HG02981 (cell line): Measurements from ENCODE around the gene CHD1L.
"Not testable (repeated sequence)": the region's sequence is repeated elsewhere in the genome, so short reads cannot be mapped to it uniquely, and the experiment has no call there.

Experiments
- ATAC-seq: cut with Tn5 transposase; IDR thresholded peaks from one replicate; pipeline ENCODE4 v1.9.1; 2021; ENCODE audit warnings: mild to moderate bottlenecking, moderate library complexity; ENCODE audit not compliant: unreplicated experiment

CHD1L gene

DNA sequence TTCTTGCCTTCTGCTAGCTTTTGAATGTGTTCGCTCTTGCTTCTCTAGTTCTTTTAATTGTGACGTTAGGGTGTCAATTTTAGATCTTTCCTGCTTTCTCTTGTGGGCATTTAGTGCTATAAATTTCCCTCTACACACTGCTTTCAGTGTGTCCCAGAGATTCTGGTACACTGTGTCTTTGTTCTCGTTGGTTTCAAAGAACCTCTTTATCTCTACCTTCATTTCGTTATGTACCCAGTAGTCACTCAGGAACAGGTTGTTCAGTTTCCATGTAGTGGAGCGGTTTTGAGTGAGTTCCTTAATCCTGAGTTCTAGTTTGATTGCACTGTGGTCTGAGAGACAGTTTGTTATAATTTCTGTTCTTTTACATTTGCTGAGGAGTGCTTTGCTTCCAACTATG, 11.5 kb upstream of the CHD1L start:
- not testable (repeated sequence) for ATAC-seq

GRCh38 chr1:147233903-147234302, 8.6 kb upstream of the CHD1L start:
- not testable (repeated sequence) for ATAC-seq

DNA sequence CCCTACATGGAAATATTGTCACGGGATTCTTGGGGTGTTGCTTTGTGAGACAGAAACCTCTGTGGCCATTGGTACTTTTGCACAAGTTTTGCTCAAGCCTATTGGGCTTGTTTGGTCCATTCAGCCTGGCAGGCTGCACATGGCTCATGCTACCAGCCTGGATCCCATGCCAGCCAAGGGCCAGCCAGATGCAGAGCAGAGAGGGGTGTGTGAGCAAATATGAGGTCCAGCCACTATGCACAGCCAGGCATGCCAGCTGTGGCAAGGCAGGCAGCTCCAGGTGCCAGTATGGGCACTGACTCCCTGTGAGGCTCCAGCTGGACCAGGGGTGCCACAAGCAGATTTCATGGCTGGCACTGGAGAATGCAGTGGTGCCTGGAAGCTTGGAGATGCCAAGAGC, 6.7 kb upstream of the CHD1L start:
- ATAC-seq, result no peak

GRCh38 chr1:147236448-147236847, 6.0 kb upstream of the CHD1L start:
- ATAC-seq, result no peak

GRCh38 chr1:147236959-147237791, 5.3 kb upstream of the CHD1L start:
- no peak for ATAC-seq

DNA sequence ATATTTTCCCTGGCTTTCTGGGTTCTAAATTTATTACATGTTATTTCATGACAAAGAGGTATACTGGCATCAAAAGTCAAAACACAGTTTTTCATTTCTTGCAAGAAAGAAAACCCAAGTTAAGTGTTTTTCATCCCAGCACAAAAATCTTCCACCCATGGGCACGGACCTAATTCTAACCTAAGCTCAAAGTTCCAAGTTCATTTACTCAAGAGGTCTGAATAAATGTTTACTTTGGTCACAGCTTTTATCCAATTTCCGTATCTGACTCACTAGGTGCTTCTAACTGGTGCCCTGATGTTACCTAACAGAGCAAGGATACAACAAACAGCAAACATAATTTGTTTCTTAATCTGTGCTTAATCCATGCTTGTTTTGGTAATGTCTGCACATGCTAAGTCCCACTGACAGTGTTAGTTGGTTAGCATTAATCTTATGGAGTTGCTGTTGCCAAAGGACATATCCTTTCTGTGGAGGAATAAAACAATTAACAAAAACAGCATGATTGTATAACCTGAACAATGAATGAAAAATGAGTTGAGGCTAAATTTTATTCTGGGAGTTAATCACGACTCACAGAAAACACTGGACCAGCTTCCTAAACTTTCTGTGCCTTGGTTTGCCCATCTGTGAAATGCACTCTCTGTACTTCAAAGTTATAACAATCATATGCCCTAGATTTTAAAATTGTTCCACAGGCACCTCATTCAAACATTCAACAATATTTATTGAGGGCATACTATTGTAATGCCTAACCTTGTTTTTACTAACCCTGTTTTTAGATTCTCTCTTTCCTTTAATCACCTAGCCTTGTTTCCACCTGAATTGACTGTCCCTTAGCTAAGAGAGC, 4.2 kb upstream of the CHD1L start:
- ATAC-seq, result no peak

- no peak for ATAC-seq
These were observed 3.3 kb upstream of the CHD1L start for GRCh38 chr1:147238925-147239820.

DNA sequence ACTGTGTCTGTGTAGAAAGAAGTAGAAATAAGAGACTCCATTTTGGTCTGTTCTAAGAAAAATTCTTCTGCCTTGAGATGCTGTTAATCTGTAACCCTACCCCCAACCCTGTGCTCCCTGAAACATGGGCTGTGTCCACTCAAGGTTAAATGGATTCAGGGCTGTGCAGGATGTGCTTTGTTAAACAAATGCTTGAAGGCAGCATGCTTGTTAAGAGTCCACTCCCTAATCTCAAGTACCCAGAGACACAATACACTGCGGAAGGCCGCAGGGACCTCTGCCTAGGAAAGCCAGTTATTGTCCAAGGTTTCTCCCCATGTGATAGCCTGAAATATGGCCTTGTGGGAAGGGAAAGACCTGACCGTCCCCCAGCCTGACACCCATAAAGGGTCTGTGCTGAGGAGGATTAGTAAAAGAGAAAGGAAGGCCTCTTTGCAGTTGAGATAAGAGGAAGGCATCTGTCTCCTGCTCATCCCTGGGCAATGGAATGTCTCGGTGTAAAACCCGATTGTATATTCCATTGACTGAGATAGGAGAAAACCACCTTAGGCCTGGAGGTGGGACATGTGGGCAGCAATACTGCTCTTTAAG, 2.3 kb upstream of the CHD1L start:
- not testable (repeated sequence) for ATAC-seq

- ATAC-seq, result no peak
These were observed 493 bp upstream of the CHD1L start for GRCh38 chr1:147241934-147242448.

GRCh38 chr1:147243228-147243685, 773 bp downstream of the CHD1L start:
- peak; percentile 13 for ATAC-seq

DNA sequence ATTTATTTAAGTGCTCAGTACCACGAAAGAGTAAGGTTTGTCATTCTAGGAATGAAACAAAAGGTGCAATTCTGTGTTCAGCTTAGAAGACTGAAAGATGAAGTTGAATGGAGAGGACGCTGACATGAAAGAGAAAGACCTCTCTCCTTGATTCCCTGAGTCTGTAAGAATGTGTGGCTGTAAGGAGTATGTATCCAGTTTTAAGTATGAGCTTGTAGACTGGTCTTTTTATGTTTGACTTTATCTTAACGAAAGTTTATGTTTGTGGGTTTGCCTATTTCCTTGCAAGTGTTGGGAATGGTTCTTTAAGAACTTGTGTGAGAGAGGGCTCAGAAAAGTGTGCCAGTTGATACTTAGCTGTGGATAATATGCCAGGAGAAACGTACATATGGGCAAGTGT, 1.4 kb downstream of the CHD1L start:
- no peak for ATAC-seq

- ATAC-seq, result no peak
These were observed 2.6 kb downstream of the CHD1L start for GRCh38 chr1:147245129-147245528.

DNA sequence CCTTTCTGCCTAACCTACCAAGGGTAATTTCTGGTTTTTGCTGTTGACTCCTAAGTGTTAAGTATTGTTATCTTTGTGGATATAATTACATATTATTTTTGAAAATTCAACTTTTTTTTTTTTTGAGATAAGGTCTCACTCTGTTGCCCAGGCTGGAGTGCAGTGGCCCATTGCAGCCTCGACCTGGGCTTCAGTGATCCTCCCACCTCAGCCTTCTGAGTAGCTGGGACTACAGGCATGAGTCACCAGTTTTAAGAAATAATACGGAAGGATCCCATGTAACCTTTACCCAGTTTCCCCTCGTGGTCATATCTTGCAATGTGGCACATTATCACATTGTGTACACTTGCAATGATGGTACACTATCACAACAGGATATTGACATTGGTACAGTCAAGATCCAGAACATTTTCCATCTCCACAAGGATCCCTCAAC, 3.1 kb downstream of the CHD1L start:
- ATAC-seq, result no peak

- no peak for ATAC-seq
These were observed 3.7 kb downstream of the CHD1L start for GRCh38 chr1:147246044-147246690.

GRCh38 chr1:147246910-147247655, 4.6 kb downstream of the CHD1L start:
- ATAC-seq, result no peak

DNA sequence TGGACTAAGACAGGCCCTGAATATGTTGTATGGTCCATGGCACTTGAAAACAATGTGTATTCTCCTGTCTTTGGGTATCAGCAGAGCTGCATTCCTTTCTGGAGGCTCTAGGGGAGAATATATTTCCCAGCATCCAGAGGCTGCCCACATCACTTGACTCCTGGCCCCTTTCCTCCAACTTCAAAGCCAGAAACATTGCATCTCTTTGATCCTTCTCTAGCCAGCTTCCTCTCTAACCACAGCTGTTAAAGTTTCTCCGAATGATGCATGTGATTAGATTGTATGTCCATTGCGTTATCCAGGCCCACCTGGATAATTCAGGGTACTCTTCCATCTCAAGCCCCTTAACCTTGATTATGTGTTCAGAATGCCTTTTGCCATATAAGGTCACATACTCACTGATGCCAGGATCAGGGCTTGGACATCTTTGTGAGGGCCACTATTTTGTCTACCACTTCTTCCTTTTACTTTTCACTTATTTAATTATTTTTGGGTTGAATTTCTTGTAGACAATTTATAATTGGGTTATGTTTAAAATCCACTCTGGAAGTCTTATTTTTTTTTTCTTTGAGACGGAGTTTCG, 5.3 kb downstream of the CHD1L start:
- no peak for ATAC-seq

DNA sequence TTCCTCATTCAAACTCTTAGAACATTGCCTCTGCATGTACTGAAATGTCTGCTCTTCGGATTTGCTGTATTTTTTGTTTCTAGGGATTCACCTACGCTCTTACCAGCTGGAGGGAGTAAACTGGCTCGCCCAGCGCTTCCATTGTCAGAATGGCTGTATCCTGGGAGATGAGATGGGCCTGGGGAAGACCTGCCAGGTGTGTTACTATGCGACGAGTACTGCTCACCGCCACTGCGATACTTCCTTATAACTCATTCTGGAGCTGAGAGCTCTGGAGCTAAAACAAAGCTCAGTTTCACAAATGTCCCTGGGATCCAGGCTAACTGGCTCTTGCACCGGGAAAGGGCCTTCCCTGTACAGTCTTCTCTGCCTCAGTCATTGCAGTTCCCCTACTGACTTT, 10.1 kb downstream of the CHD1L start:
- no peak for ATAC-seq

GRCh38 chr1:147260956-147261355, 18.5 kb downstream of the CHD1L start:
- ATAC-seq, result no peak
